HepG2 (cell line): ENCODE data around the gene ZNF628. TPM values are rescaled to one million over a fixed set of nuclear protein-coding genes. Genes with fewer than 3 reads are reported as not detected.
A peak's percentile ranks its signal among the peaks of the same experiment; 100 is the strongest.

Experiments
- GTF2F1 ChIP-seq: fragments of 150-350 bp; IDR thresholded peaks from 2 replicates; pipeline ENCODE4 v1.6.1; 2014; ENCODE audit warnings: low read length
- HBP1 ChIP-seq: IDR thresholded peaks from 2 replicates; pipeline ENCODE4 v1.6.1; 2016; ENCODE audit warnings: low read depth, control low read depth
- HNRNPL ChIP-seq: fragments of 200-400 bp; formaldehyde crosslinking; IDR thresholded peaks from 2 replicates; pipeline ENCODE4 v1.6.1; 2017; ENCODE audit warnings: mild to moderate bottlenecking, low read depth, low read length
- IKZF4 ChIP-seq: sonication (generic); formaldehyde crosslinking; IDR thresholded peaks from 2 replicates; pipeline ENCODE4 v1.5.1; 2020; ENCODE audit warnings: borderline replicate concordance, mild to moderate bottlenecking, low read depth, missing genetic modification reagents; ENCODE audit errors: not compliant biosample characterization
- LRRFIP1 ChIP-seq: sonication (generic); formaldehyde crosslinking; conservative IDR thresholded peaks from 2 replicates; pipeline ENCODE4 v1.4.0; 2020; ENCODE audit warnings: missing genetic modification reagents
- MAFK ChIP-seq, 2 experiments: IDR thresholded peaks in 1 of 2; conservative IDR thresholded peaks in 1 of 2; 2 replicates each; pipeline ENCODE4 v1.6.1; 2011; ENCODE audit warnings: improper control_type of control experiment in 2 of 2, low read length in 2 of 2
- MIER3 ChIP-seq: IDR thresholded peaks from 2 replicates; pipeline ENCODE4 v1.6.1; 2016; ENCODE audit warnings: missing compliant biosample characterization, borderline replicate concordance
- RXRB ChIP-seq: IDR thresholded peaks from 2 replicates; pipeline ENCODE4 v1.6.1; 2016; ENCODE audit warnings: borderline replicate concordance, missing genetic modification reagents, missing compliant biosample characterization
- SMYD3 ChIP-seq: sonication (generic); formaldehyde crosslinking; IDR thresholded peaks from 2 replicates; pipeline ENCODE4 v1.8.1; 2023; ENCODE audit warnings: mild to moderate bottlenecking, missing genetic modification reagents
- WIZ ChIP-seq: sonication (generic); formaldehyde crosslinking; IDR thresholded peaks from 2 replicates; pipeline ENCODE4 v1.5.1; 2020; ENCODE audit warnings: mild to moderate bottlenecking, missing genetic modification reagents
- ZFP90 ChIP-seq: sonication (generic); formaldehyde crosslinking; IDR thresholded peaks from 2 replicates; pipeline ENCODE4 v1.8.0; 2022; ENCODE audit warnings: missing genetic modification reagents, mild to moderate bottlenecking, inconsistent platforms, borderline replicate concordance
- ZKSCAN8 ChIP-seq: IDR thresholded peaks from 2 replicates; pipeline ENCODE4 v1.6.1; 2016; ENCODE audit warnings: borderline replicate concordance, missing genetic modification reagents, missing compliant biosample characterization
- ZNF180 ChIP-seq: sonication (generic); formaldehyde crosslinking; IDR thresholded peaks from 2 replicates; pipeline ENCODE4 v1.4.0; 2020; ENCODE audit warnings: low read depth, missing genetic modification reagents, borderline replicate concordance
- ZNF317 ChIP-seq: sonication (generic); formaldehyde crosslinking; IDR thresholded peaks from 2 replicates; pipeline ENCODE4 v1.5.0; 2020; ENCODE audit warnings: mild to moderate bottlenecking, missing genetic modification reagents
- ZNF574 ChIP-seq: sonication (generic); formaldehyde crosslinking; IDR thresholded peaks from 2 replicates; pipeline ENCODE4 v1.4.0; 2020; ENCODE audit warnings: missing genetic modification reagents
- ZNF605 ChIP-seq: sonication (generic); formaldehyde crosslinking; IDR thresholded peaks from 2 replicates; pipeline ENCODE4 v1.8.0; 2022; ENCODE audit warnings: mild to moderate bottlenecking, missing genetic modification reagents
- ZNF749 ChIP-seq: sonication (generic); formaldehyde crosslinking; IDR thresholded peaks from 2 replicates; pipeline ENCODE4 v1.8.0; 2022; ENCODE audit warnings: mild to moderate bottlenecking, missing genetic modification reagents, moderate library complexity, borderline replicate concordance
- ZNF781 ChIP-seq: sonication (generic); formaldehyde crosslinking; IDR thresholded peaks from 2 replicates; pipeline ENCODE4 v1.5.1; 2020; ENCODE audit warnings: borderline replicate concordance, mild to moderate bottlenecking, missing genetic modification reagents; ENCODE audit errors: not compliant biosample characterization
- ZXDC ChIP-seq: sonication (generic); formaldehyde crosslinking; IDR thresholded peaks from 2 replicates; pipeline ENCODE4 v1.5.0; 2020; ENCODE audit warnings: mild to moderate bottlenecking, missing genetic modification reagents
- polyA plus RNA-seq, 8 experiments: library from polyadenylated mRNA; depleted of rRNA in 3 of 8; stranded (reverse) in 7 of 8; unstranded in 1 of 8; fragments of >200 nt; fragmentation: Illumina TruSeq in 4 of 8; extraction: Trizol in 4 of 8; gene quantifications; 2 replicates each; pipeline versions ENCODE4 v1.2.1 to v1.2.3, GENCODE V29; 2011 to 2016; ENCODE audit warnings: low read depth in 4 of 8, missing spikeins in 1 of 8, mixed read lengths in 1 of 8; ENCODE audit not compliant: insufficient read depth in 1 of 8
- total RNA-seq, 5 experiments: library from RNA; depleted of rRNA; stranded (reverse); fragments of >200 nt; fragmentation: Illumina TruSeq; extraction: Trizol; gene quantifications; 2 replicates each; pipeline ENCODE4 v1.2.3, GENCODE V29; 2016; ENCODE audit warnings: low read depth in 1 of 5

Gene ZNF628
- total and polyA plus RNA-seq, 2 of the 13 experiments (the other 11 are each of a cell fraction or from before 2014, with no cell fraction given) = 0.54 to 1.2 TPM

GRCh38 chr19:55461259-55461973 is 15.0 kb upstream of the ZNF628 start, which contains the start of gene ISOC2 (continued):
- TF ChIP-seq HBP1 (CRISPR knock-in tag) (no peak), ZNF749 (CRISPR knock-in tag) (peak; percentile 62; the same call in 1 of the 2 replicates), LRRFIP1 (CRISPR knock-in tag) (no peak; the same call in 1 of the 2 replicates), ZNF180 (CRISPR knock-in tag) (no peak), MIER3 (no peak), ZXDC (CRISPR knock-in tag) (no peak), GTF2F1 (no peak), SMYD3 (CRISPR knock-in tag) (peak; percentile 62; the same call in 1 of the 2 replicates), MAFK (conservative IDR thresholded peaks at IDR 0.05 in 1 of 2, IDR thresholded peaks at IDR 0.05 in 1 of 2; ENCODE audit: low read length in 2 of 2) (peak; percentile 29; a peak in 2 of 4 replicates), ZNF781 (CRISPR knock-in tag) (peak; percentile 29), IKZF4 (CRISPR knock-in tag) (peak; percentile 9), ZFP90 (CRISPR knock-in tag) (peak; percentile 23; the same call in 1 of the 2 replicates), WIZ (no peak), ZNF574 (peak; percentile 59), ZKSCAN8 (no peak; the same call in 1 of the 2 replicates), ZNF605 (CRISPR knock-in tag) (peak; percentile 89), ZNF317 (CRISPR knock-in tag) (peak; percentile 41; the same call in 1 of the 2 replicates), HNRNPL (peak; percentile 67; the same call in 1 of the 2 replicates), RXRB (CRISPR knock-in tag) (peak; percentile 64; the same call in 1 of the 2 replicates)
